GM10847 (cell line): ENCODE measurements around the gene SAMSN1.

Experiments
- POLR2A ChIP-seq: IDR thresholded peaks from 2 replicates; pipeline ENCODE4 v1.6.1; 2011; ENCODE audit not compliant: insufficient read length; ENCODE audit errors: extremely low read depth

The SAMSN1 gene

GRCh38 chr21:14545906-14546480 lies at the start of gene SAMSN1:
Gene SAMSN1, minus strand, starts transcription at chr21:14546315. Its CDS starts 54 bp downstream, at chr21:14546261.
- no peak for TF ChIP-seq POLR2A

- TF ChIP-seq POLR2A: no peak
These were observed 49.3 kb upstream of the SAMSN1 start for GRCh38 chr21:14595449-14595848.

- TF ChIP-seq POLR2A: no peak
These were observed 48.9 kb upstream of the SAMSN1 start for GRCh38 chr21:14594967-14595366.

GRCh38 chr21:14593230-14593629 lies 47.1 kb upstream of the SAMSN1 start:
- no peak for TF ChIP-seq POLR2A

GRCh38 chr21:14592296-14593000 lies 46.3 kb upstream of the SAMSN1 start:
- no peak for TF ChIP-seq POLR2A

- TF ChIP-seq POLR2A: no peak
These were observed 45.8 kb upstream of the SAMSN1 start for GRCh38 chr21:14591882-14592281.

GRCh38 chr21:14591377-14591776 lies 45.3 kb upstream of the SAMSN1 start:
- no peak for TF ChIP-seq POLR2A

GRCh38 chr21:14589855-14590563 lies 43.9 kb upstream of the SAMSN1 start:
- no peak for TF ChIP-seq POLR2A

- TF ChIP-seq POLR2A: no peak
These were observed 41.2 kb upstream of the SAMSN1 start for GRCh38 chr21:14587266-14587665.

- no peak for TF ChIP-seq POLR2A
These were observed 39.0 kb upstream of the SAMSN1 start for GRCh38 chr21:14585122-14585521.

GRCh38 chr21:14584357-14585095 lies 38.4 kb upstream of the SAMSN1 start:
- no peak for TF ChIP-seq POLR2A

- no peak for TF ChIP-seq POLR2A
These were observed 37.6 kb upstream of the SAMSN1 start for GRCh38 chr21:14583629-14584255.

- TF ChIP-seq POLR2A: no peak
These were observed 37.0 kb upstream of the SAMSN1 start for GRCh38 chr21:14582934-14583628.

GRCh38 chr21:14581902-14582457 lies 35.9 kb upstream of the SAMSN1 start:
- TF ChIP-seq POLR2A: no peak
